HepG2 (cell line): ENCODE measurements around the gene RPL3. TPM values are rescaled to one million over a fixed set of nuclear protein-coding genes. Genes with fewer than 3 reads are reported as not detected.

ENCODE experiments used
- ARNT2 ChIP-seq: sonication (generic); formaldehyde crosslinking; IDR thresholded peaks from 2 replicates; pipeline ENCODE4 v1.8.0; 2022; ENCODE audit warnings: mild to moderate bottlenecking, low read depth, missing genetic modification reagents, moderate library complexity
- CEBPG ChIP-seq: IDR thresholded peaks from 2 replicates; pipeline ENCODE4 v1.6.1; 2016
- ELF1 ChIP-seq: sonication (generic); formaldehyde crosslinking; IDR thresholded peaks from 2 replicates; pipeline ENCODE4 v1.4.0; 2020; ENCODE audit warnings: missing genetic modification reagents
- ERF ChIP-seq: IDR thresholded peaks from 2 replicates; pipeline ENCODE4 v1.6.1; 2018; ENCODE audit warnings: missing biosample characterization, missing genetic modification reagents
- FOXP4 ChIP-seq: sonication (generic); formaldehyde crosslinking; IDR thresholded peaks from 2 replicates; pipeline ENCODE4 v1.4.0; 2020; ENCODE audit warnings: missing genetic modification reagents
- HDAC2 ChIP-seq: sonication (generic); formaldehyde crosslinking; IDR thresholded peaks from 2 replicates; pipeline ENCODE4 v1.4.0; 2020; ENCODE audit warnings: missing genetic modification reagents
- HMG20A ChIP-seq: IDR thresholded peaks from 2 replicates; pipeline ENCODE4 v1.6.1; 2016; ENCODE audit warnings: borderline replicate concordance
- MYNN ChIP-seq: sonication (generic); formaldehyde crosslinking; IDR thresholded peaks from 2 replicates; pipeline ENCODE4 v1.4.0; 2020; ENCODE audit warnings: mild to moderate bottlenecking, low read depth, missing genetic modification reagents
- NAIF1 ChIP-seq: sonication (generic); formaldehyde crosslinking; IDR thresholded peaks from 2 replicates; pipeline ENCODE4 v1.5.0; 2020; ENCODE audit warnings: mild to moderate bottlenecking, missing genetic modification reagents, borderline replicate concordance
- NFKBIZ ChIP-seq: IDR thresholded peaks from 2 replicates; pipeline ENCODE4 v1.6.1; 2018; ENCODE audit warnings: missing genetic modification reagents, missing compliant biosample characterization
- PHF21A ChIP-seq: sonication (generic); formaldehyde crosslinking; IDR thresholded peaks from 2 replicates; pipeline ENCODE4 v1.5.0; 2020; ENCODE audit warnings: mild to moderate bottlenecking, missing genetic modification reagents
- SALL1 ChIP-seq: sonication (generic); formaldehyde crosslinking; IDR thresholded peaks from 2 replicates; pipeline ENCODE4 v1.8.0; 2022; ENCODE audit warnings: mild to moderate bottlenecking, missing genetic modification reagents
- SMC3 ChIP-seq: IDR thresholded peaks from 2 replicates; pipeline ENCODE4 v1.6.1; 2011; ENCODE audit warnings: low read length, improper control_type of control experiment
- TOE1 ChIP-seq: sonication (generic); formaldehyde crosslinking; IDR thresholded peaks from 2 replicates; pipeline ENCODE4 v1.4.0; 2020; ENCODE audit warnings: mild to moderate bottlenecking, missing genetic modification reagents
- TRIM22 ChIP-seq: fragments of 450-650 bp; IDR thresholded peaks from 2 replicates; pipeline ENCODE4 v1.6.1; 2017
- ZBTB21 ChIP-seq: sonication (generic); formaldehyde crosslinking; IDR thresholded peaks from 2 replicates; pipeline ENCODE4 v1.4.0; 2020; ENCODE audit warnings: missing genetic modification reagents
- ZBTB25 ChIP-seq: IDR thresholded peaks from 2 replicates; pipeline ENCODE4 v1.6.1; 2018; ENCODE audit warnings: missing genetic modification reagents
- ZNF138 ChIP-seq: sonication (generic); formaldehyde crosslinking; IDR thresholded peaks from 2 replicates; pipeline ENCODE4 v1.5.0; 2020; ENCODE audit warnings: mild to moderate bottlenecking, low read depth, missing genetic modification reagents
- ZNF205 ChIP-seq: IDR thresholded peaks from 2 replicates; pipeline ENCODE4 v1.6.1; 2018; ENCODE audit warnings: missing biosample characterization, missing genetic modification reagents
- ZNF276 ChIP-seq: sonication (generic); formaldehyde crosslinking; IDR thresholded peaks from 2 replicates; pipeline ENCODE4 v1.4.0; 2020; ENCODE audit warnings: mild to moderate bottlenecking, low read depth, missing genetic modification reagents
- ZNF335 ChIP-seq: sonication (generic); formaldehyde crosslinking; IDR thresholded peaks from 2 replicates; pipeline ENCODE4 v1.4.0; 2020; ENCODE audit warnings: missing genetic modification reagents
- ZNF337 ChIP-seq: sonication (generic); formaldehyde crosslinking; IDR thresholded peaks from 2 replicates; pipeline ENCODE4 v1.5.1; 2020; ENCODE audit warnings: missing genetic modification reagents, low read depth, mild to moderate bottlenecking, borderline replicate concordance
- ZNF816 ChIP-seq: sonication (generic); formaldehyde crosslinking; IDR thresholded peaks from 2 replicates; pipeline ENCODE4 v1.8.0; 2022; ENCODE audit warnings: missing genetic modification reagents, mild to moderate bottlenecking, borderline replicate concordance
- ZNF879 ChIP-seq: sonication (generic); formaldehyde crosslinking; IDR thresholded peaks from 2 replicates; pipeline ENCODE4 v1.8.1; 2023; ENCODE audit warnings: missing genetic modification reagents
- polyA plus RNA-seq, 8 experiments: library from polyadenylated mRNA; depleted of rRNA in 3 of 8; stranded (reverse) in 7 of 8; unstranded in 1 of 8; fragments of >200 nt; fragmentation: Illumina TruSeq in 4 of 8; extraction: Trizol in 4 of 8; gene quantifications; 2 replicates each; pipeline versions ENCODE4 v1.2.1 to v1.2.3, GENCODE V29; 2011 to 2016; ENCODE audit warnings: low read depth in 4 of 8, missing spikeins in 1 of 8, mixed read lengths in 1 of 8; ENCODE audit not compliant: insufficient read depth in 1 of 8
- total RNA-seq, 5 experiments: library from RNA; depleted of rRNA; stranded (reverse); fragments of >200 nt; fragmentation: Illumina TruSeq; extraction: Trizol; gene quantifications; 2 replicates each; pipeline ENCODE4 v1.2.3, GENCODE V29; 2016; ENCODE audit warnings: low read depth in 1 of 5

Gene RPL3
- total and polyA plus RNA-seq, 2 of the 13 experiments (the other 11 are each of a cell fraction or from before 2014, with no cell fraction given) = 1,051 to 3,279 TPM

- TF ChIP-seq NAIF1 (CRISPR knock-in tag) (no peak), SALL1 (CRISPR knock-in tag) (peak; percentile 90), HMG20A (CRISPR knock-in tag) (peak; percentile 73; the same call in 1 of the 2 replicates), CEBPG (CRISPR knock-in tag) (peak; percentile 16; the same call in 1 of the 2 replicates), ZNF337 (CRISPR knock-in tag) (no peak), HDAC2 (CRISPR knock-in tag) (peak; percentile 62), ZNF276 (peak; percentile 78; the same call in 1 of the 2 replicates), ARNT2 (peak; percentile 63; the same call in 1 of the 2 replicates), MYNN (peak; percentile 45; the same call in 1 of the 2 replicates), ZNF816 (CRISPR knock-in tag) (0 out of 2 replicates have a peak, but pooled peaks have one; percentile 86), ZNF138 (CRISPR knock-in tag) (no peak), ZNF335 (CRISPR knock-in tag) (peak; percentile 71; the same call in 1 of the 2 replicates), TRIM22 (no peak), TOE1 (no peak), SMC3 (no peak), ELF1 (CRISPR knock-in tag) (peak; percentile 42; the same call in 1 of the 2 replicates), FOXP4 (peak; percentile 41), ZNF879 (0 out of 2 replicates have a peak, but pooled peaks have one; percentile 43), ZBTB21 (CRISPR knock-in tag) (no peak), ZBTB25 (CRISPR knock-in tag) (0 out of 2 replicates have a peak, but pooled peaks have one; percentile 37), NFKBIZ (0 out of 2 replicates have a peak, but pooled peaks have one; percentile 4), ERF (peak; percentile 78), PHF21A (CRISPR knock-in tag) (peak; percentile 54), ZNF205 (CRISPR knock-in tag) (peak; percentile 26; the same call in 1 of the 2 replicates)
Observed at GRCh38 chr22:39292561-39293074, 26.8 kb downstream of the RPL3 start (continued).
